BJ (cell line): Measurements from ENCODE around the gene CDH12. TPM values are rescaled to one million over a fixed set of nuclear protein-coding genes. Genes with fewer than 3 reads are reported as not detected.
"Not testable (repeated sequence)": the region's sequence is repeated elsewhere in the genome, so short reads cannot be mapped to it uniquely, and the experiment has no call there.

ENCODE experiments used
- CTCF ChIA-PET: fragments of 350-600 bp; formaldehyde crosslinking; extraction: SDS; loops from one replicate; lab custom pipeline; 2021; ENCODE audit warnings: antibody characterized with exemption, inconsistent platforms; lab: Yijun Ruan, JAX
- POLR2A ChIA-PET: fragments of 300-600 bp; sonication (Branson Sonifier 250); formaldehyde crosslinking; extraction: SDS; loops from one replicate; lab custom pipeline; 2021; ENCODE audit warnings: antibody characterized with exemption; lab: Charles Lee
- DNase-seq: peaks from one replicate; pipeline ENCODE4 v3.0.0-alpha.2; 2011; ENCODE audit warnings: low read depth
- H3K27me3 ChIP-seq: 2 replicates; pipeline ENCODE4 v1.6.0; 2011; ENCODE audit warnings: low read length; ENCODE audit not compliant: control insufficient read depth, insufficient read depth
- H3K36me3 ChIP-seq: 2 replicates; pipeline ENCODE4 v1.5.1; 2011; ENCODE audit warnings: low read length; ENCODE audit not compliant: control insufficient read depth, insufficient read depth
- H3K4me3 ChIP-seq: 2 replicates; pipeline ENCODE4 v1.5.1; 2011; ENCODE audit warnings: low read depth, mild to moderate bottlenecking, control low read depth, low read length
- polyA plus RNA-seq: library from polyadenylated mRNA; depleted of rRNA; stranded (reverse); fragments of >200 nt; gene quantifications from 2 replicates; pipeline ENCODE4 v1.2.3, GENCODE V29; 2011
- TF ChIP-seq, protein P1 (sequence below): IDR thresholded peaks from 2 replicates; pipeline ENCODE4 v1.5.1; 2011; ENCODE audit warnings: low read depth, mild to moderate bottlenecking, control low read depth, inconsistent platforms, low read length, moderate library complexity; ENCODE audit not compliant: insufficient read depth

CDH12 gene
- polyA plus RNA-seq, 1 experiment = not detected

- Histone ChIP-seq H3K36me3 (no peaks in the 10 kb centered on the region), H3K27me3 (no peaks in the 10 kb centered on the region), H3K4me3 (no peak overlapping the region)
- ChIA-PET CTCF (no interaction called here), POLR2A (no interaction called here)
- TF ChIP-seq, protein P1, sequence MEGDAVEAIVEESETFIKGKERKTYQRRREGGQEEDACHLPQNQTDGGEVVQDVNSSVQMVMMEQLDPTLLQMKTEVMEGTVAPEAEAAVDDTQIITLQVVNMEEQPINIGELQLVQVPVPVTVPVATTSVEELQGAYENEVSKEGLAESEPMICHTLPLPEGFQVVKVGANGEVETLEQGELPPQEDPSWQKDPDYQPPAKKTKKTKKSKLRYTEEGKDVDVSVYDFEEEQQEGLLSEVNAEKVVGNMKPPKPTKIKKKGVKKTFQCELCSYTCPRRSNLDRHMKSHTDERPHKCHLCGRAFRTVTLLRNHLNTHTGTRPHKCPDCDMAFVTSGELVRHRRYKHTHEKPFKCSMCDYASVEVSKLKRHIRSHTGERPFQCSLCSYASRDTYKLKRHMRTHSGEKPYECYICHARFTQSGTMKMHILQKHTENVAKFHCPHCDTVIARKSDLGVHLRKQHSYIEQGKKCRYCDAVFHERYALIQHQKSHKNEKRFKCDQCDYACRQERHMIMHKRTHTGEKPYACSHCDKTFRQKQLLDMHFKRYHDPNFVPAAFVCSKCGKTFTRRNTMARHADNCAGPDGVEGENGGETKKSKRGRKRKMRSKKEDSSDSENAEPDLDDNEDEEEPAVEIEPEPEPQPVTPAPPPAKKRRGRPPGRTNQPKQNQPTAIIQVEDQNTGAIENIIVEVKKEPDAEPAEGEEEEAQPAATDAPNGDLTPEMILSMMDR = no peak
- DNase-seq = no peak
Measured at GRCh38 chr5:22614486-22615094, 238.6 kb downstream of the CDH12 start.

DNA sequence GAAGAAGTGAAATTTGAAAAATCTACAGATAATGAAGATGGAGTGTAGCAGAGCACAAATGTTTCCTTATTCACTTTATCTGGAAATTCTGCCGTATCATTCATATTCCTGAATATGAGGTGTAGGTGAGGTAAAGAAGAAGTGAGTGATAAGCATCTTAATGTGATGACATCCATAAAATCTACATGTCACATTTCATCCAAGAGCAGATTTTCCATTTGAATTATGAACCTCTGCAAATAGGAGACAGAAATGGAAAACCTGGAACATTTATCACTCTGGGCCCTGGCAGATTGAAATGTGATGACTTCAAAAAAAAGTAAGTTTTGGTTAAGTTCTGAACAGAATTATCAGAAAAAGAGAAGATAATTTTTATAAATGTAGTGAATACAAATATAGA is 240.2 kb downstream of the CDH12 start:
- TF ChIP-seq, protein P1 = no peak
- DNase-seq = no peak

DNA sequence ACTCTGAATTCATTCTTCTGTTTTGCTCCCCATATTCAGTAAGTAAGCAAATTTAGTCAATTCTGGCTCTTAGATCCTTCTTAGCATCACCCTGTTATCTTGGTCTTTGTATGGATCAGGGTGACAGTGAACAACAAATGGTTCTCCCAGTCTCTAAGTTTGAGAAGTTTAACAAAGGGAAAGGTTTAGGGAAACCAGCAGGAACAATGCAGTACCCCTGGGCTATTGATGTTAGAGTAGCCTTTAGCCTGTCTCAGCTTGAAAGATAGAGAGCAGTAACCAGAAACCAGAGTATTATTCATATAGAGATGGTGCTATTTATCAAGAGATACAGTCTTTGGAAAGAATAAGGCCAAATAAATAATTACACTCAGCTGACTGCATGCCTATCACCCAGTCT is 241.8 kb downstream of the CDH12 start:
- Histone ChIP-seq H3K36me3 (no peaks in the 10 kb centered on the region), H3K27me3 (no peaks in the 10 kb centered on the region), H3K4me3 (no peak overlapping the region)
- TF ChIP-seq, protein P1 = no peak
- no peak for DNase-seq
- CTCF ChIA-PET = no interaction called here
- POLR2A ChIA-PET = no interaction called here

More for the DNA sequence above, 240.2 kb downstream of the CDH12 start:
- Histone ChIP-seq H3K27me3 (no peaks in the 10 kb centered on the region), H3K4me3 (no peak overlapping the region), H3K36me3 (no peaks in the 10 kb centered on the region)
- CTCF ChIA-PET = no interaction called here
- POLR2A ChIA-PET = no interaction called here

DNA sequence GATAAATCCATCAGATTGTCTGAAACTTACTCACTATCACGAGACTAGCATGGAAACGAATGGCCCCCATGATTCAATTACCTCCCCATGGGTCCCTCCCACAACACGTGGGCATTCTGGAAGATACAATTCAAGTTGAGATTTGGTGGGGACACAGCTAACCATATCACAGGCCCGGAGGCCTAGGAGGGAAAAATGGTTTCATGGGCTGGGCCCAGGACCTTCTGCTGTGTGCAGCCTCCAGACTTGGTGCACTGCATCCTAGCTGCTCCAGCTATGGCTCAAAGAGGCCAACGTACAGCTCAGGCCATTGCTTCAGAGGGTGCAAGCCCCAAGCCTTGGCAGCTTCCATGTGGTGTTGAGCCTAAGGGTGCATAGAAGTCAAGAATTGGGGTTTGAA is 245.6 kb downstream of the CDH12 start:
- H3K36me3 ChIP-seq, H3K27me3 ChIP-seq, DNase-seq, CTCF ChIA-PET, H3K4me3 ChIP-seq, POLR2A ChIA-PET: not testable (repeated sequence)

GRCh38 chr5:22605473-22605872 is 247.7 kb downstream of the CDH12 start:
- DNase-seq = no peak
- Histone ChIP-seq H3K36me3 (no peaks in the 10 kb centered on the region), H3K27me3 (no peaks in the 10 kb centered on the region), H3K4me3 (no peak overlapping the region)
- TF ChIP-seq, protein P1 = no peak
- ChIA-PET CTCF (interaction anchor here (0.7 kb wide), 1 partner anchor 16 kb away, joined by 3 read pairs; no protein-coding TSS in a partner anchor), POLR2A (no interaction called here)

DNA sequence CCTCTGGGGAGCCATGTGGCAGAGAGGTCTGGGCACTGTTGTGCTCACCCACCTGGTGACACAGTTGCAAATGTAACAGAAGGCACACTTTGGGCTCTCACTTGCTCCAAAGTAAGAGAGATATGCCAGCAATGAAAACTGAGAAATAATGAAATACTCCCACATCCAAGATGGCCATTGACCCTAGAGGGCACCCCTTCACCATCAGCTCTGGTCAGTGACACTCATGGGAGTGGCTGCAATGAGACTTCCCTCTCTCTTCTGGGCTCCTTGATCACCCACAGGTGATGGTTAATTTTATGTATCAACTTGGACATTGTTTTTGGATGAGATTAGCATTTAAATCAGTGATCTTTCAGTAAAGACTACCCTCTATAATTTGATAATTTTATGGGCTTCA is 248.4 kb downstream of the CDH12 start:
- POLR2A ChIA-PET = no interaction called here
- Histone ChIP-seq H3K36me3 (no peaks in the 10 kb centered on the region), H3K27me3 (no peaks in the 10 kb centered on the region), H3K4me3 (no peak overlapping the region)
- CTCF ChIA-PET = no interaction called here
- no peak for DNase-seq
- TF ChIP-seq, protein P1 = no peak
